Ishikawa (cell line): ENCODE data around the gene TEX9.

Experiments
- CEBPB ChIP-seq: IDR thresholded peaks from 2 replicates; pipeline ENCODE4 v1.6.1; 2012
- CREB1 ChIP-seq: IDR thresholded peaks from 2 replicates; pipeline ENCODE4 v1.6.1; 2012; ENCODE audit warnings: low read depth
- EGR1 ChIP-seq: IDR thresholded peaks from 2 replicates; pipeline ENCODE4 v1.6.1; 2012
- EP300 ChIP-seq: IDR thresholded peaks from 2 replicates; pipeline ENCODE4 v1.6.1; 2012; ENCODE audit warnings: borderline replicate concordance
- FOXM1 ChIP-seq: IDR thresholded peaks from 2 replicates; pipeline ENCODE4 v1.6.1; 2012; ENCODE audit warnings: low read depth, borderline replicate concordance
- MAX ChIP-seq: IDR thresholded peaks from 2 replicates; pipeline ENCODE4 v1.6.1; 2012
- NFIC ChIP-seq: IDR thresholded peaks from 2 replicates; pipeline ENCODE4 v1.6.1; 2012
- RAD21 ChIP-seq: IDR thresholded peaks from 2 replicates; pipeline ENCODE4 v1.6.1; 2012; ENCODE audit warnings: low read depth
- TAF1 ChIP-seq: IDR thresholded peaks from 2 replicates; pipeline ENCODE4 v1.6.1; 2012; ENCODE audit warnings: low read depth, mild to moderate bottlenecking
- TCF12 ChIP-seq: IDR thresholded peaks from 2 replicates; pipeline ENCODE4 v1.6.1; 2012; ENCODE audit warnings: low read depth
- TEAD4 ChIP-seq: IDR thresholded peaks from 2 replicates; pipeline ENCODE4 v1.6.1; 2012
- YY1 ChIP-seq: IDR thresholded peaks from 2 replicates; pipeline ENCODE4 v1.6.1; 2012; ENCODE audit warnings: low read depth
- ZBTB7A ChIP-seq: IDR thresholded peaks from 2 replicates; pipeline ENCODE4 v1.6.1; 2012; ENCODE audit warnings: low read depth
- TF ChIP-seq, protein P1 (sequence below): IDR thresholded peaks from 2 replicates; pipeline ENCODE4 v1.6.1; 2012; ENCODE audit warnings: low read depth, mild to moderate bottlenecking
- TF ChIP-seq, protein P2 (sequence below): IDR thresholded peaks from 2 replicates; pipeline ENCODE4 v1.6.1; 2012

TEX9 gene

DNA sequence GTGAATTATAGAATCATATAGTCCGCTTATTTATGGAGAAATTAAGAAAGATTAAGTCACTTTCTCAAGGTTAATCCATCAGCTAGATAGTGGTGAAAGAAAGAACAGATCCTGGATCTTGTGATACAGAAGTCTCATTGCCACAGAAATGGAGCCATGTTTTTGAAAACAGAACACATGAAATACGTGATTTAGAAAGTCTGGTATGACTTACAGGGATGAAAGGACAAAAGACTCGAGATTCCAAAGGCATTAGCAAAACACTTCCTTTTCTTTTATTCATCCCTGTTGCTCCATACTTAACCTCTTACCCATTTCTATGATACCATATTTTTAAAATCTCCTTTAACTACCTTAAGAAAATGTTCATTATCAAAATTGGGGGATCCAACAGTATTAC, 40.0 kb upstream of the TEX9 start:
- TF ChIP-seq MAX (no peak), CEBPB (no peak), TEAD4 (no peak), EP300 (no peak), FOXM1 (no peak), EGR1 (no peak), NFIC (no peak), TAF1 (no peak), CREB1 (no peak), YY1 (no peak)
- TF ChIP-seq, protein P1, sequence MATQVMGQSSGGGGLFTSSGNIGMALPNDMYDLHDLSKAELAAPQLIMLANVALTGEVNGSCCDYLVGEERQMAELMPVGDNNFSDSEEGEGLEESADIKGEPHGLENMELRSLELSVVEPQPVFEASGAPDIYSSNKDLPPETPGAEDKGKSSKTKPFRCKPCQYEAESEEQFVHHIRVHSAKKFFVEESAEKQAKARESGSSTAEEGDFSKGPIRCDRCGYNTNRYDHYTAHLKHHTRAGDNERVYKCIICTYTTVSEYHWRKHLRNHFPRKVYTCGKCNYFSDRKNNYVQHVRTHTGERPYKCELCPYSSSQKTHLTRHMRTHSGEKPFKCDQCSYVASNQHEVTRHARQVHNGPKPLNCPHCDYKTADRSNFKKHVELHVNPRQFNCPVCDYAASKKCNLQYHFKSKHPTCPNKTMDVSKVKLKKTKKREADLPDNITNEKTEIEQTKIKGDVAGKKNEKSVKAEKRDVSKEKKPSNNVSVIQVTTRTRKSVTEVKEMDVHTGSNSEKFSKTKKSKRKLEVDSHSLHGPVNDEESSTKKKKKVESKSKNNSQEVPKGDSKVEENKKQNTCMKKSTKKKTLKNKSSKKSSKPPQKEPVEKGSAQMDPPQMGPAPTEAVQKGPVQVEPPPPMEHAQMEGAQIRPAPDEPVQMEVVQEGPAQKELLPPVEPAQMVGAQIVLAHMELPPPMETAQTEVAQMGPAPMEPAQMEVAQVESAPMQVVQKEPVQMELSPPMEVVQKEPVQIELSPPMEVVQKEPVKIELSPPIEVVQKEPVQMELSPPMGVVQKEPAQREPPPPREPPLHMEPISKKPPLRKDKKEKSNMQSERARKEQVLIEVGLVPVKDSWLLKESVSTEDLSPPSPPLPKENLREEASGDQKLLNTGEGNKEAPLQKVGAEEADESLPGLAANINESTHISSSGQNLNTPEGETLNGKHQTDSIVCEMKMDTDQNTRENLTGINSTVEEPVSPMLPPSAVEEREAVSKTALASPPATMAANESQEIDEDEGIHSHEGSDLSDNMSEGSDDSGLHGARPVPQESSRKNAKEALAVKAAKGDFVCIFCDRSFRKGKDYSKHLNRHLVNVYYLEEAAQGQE, result no peak
- TF ChIP-seq, protein P2, sequence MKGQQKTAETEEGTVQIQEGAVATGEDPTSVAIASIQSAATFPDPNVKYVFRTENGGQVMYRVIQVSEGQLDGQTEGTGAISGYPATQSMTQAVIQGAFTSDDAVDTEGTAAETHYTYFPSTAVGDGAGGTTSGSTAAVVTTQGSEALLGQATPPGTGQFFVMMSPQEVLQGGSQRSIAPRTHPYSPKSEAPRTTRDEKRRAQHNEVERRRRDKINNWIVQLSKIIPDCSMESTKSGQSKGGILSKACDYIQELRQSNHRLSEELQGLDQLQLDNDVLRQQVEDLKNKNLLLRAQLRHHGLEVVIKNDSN, result no peak

DNA sequence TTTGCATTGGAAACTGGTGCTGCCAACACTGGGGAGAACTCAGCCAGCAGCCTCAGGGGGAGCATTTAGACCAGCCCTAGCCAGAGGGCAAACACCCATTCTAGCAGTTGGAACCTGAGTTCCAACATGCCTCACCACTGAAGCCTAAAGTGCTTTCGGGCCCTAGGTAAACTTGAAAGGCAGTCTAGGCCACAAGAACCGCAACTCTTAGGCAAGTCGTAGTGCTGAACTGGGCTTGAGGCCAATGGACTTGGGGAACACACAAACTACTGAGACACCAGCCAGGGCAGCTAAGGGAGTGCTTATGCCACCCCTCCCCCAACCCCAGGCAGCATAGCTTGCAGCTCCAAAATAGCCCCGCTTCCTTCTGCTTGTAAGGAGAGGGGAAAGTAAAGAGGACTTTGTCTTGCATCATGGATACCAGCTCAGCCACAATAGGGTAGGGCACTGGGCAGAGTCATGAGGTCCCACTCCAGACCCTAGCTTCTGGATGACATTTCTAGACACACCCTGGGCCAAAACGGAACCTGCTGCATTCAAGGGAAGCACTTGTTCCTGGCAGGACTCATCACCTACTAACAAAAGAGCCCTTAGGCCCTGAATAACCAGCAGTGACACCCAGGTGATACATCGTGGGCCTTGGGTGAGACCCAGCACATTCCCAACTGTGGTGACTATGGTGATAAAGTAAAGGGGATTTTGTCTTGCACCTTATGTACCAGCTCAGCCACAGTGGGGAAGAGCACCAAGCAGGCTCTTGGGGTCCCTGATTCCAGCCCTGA, 37.3 kb upstream of the TEX9 start:
- no peak for TF ChIP-seq FOXM1
- no peak for TF ChIP-seq TCF12
- no peak for TF ChIP-seq MAX
- TF ChIP-seq RAD21, result no peak
- no peak for TF ChIP-seq YY1
- TF ChIP-seq CREB1, result no peak

DNA sequence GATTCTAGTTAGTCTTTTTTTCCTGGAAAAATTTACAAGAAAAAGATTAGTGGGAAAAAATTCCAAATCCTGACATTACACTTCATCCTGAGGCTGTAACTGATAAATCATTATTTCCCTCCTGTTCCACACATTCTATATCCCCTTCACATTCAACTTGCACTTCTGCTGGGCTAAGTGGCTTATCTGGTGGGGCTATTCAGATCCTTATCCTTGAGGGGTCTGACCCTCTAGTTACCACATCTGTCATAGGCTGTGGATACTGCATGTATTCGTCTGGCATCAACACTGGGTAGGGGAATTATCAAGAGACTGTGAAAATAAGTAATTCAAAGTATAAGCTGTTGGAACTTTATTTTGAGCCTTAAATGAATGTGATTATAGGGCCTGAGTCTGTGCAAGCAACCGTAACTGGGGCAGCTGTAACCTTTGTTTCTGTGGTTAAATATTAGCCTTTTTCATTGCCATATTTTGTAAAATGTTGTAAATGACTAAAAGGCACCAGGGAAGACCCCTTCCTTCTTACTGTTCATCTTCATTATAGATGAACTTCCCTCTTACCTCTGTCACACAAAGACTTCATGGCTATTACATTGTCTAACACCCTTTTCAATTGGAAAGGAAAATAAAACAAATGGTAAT, 28.0 kb upstream of the TEX9 start:
- TF ChIP-seq RAD21, result no peak

- TF ChIP-seq TCF12, result no peak
- no peak for TF ChIP-seq CREB1
- no peak for TF ChIP-seq MAX
- TF ChIP-seq RAD21, result no peak
- no peak for TF ChIP-seq ZBTB7A
- no peak for TF ChIP-seq EP300
Measured at GRCh38 chr15:56339594-56339993, 25.6 kb upstream of the TEX9 start.

- TF ChIP-seq EGR1 (no peak), YY1 (no peak), TAF1 (no peak), ZBTB7A (no peak), EP300 (no peak), TCF12 (no peak), RAD21 (no peak), CREB1 (no peak), CEBPB (no peak), FOXM1 (no peak), MAX (no peak), TEAD4 (no peak)
- TF ChIP-seq, protein P1, result no peak
Measured at GRCh38 chr15:56341201-56341600, 24.0 kb upstream of the TEX9 start.

- TF ChIP-seq EGR1, result no peak
- TF ChIP-seq NFIC, result no peak
- TF ChIP-seq TCF12, result no peak
- no peak for TF ChIP-seq TEAD4
- TF ChIP-seq MAX, result no peak
- TF ChIP-seq, protein P1, result no peak
- TF ChIP-seq EP300, result no peak
- no peak for TF ChIP-seq RAD21
- no peak for TF ChIP-seq TAF1
- TF ChIP-seq, protein P2, result no peak
- TF ChIP-seq ZBTB7A, result no peak
- no peak for TF ChIP-seq CREB1
- TF ChIP-seq YY1, result no peak
- TF ChIP-seq FOXM1, result no peak
- no peak for TF ChIP-seq CEBPB
Measured at GRCh38 chr15:56342653-56343052, 22.6 kb upstream of the TEX9 start.
